ENCODE results near the gene YEATS4.

GRCh38 chr12:69331519-69331908, 28.0 kb upstream of the YEATS4 start:
- TF ChIP-seq CTCF (IDR thresholded peaks at IDR 0.05) (no peak), POLR2A (IDR thresholded peaks at IDR 0.05) (no peak), EP300 (IDR thresholded peaks at IDR 0.05) (no peak)
